DMS114 treated with DMSO at 0.1 percent for 48 hours (cell line): ENCODE results near the gene GPR78.
"Not testable (repeated sequence)": the region's sequence is repeated elsewhere in the genome, so short reads cannot be mapped to it uniquely, and the experiment has no call there.

Source experiments
- DNase-seq: peaks from one replicate; lab custom pipeline; 2025; ENCODE audit not compliant: unreplicated experiment; lab: John Stamatoyannopoulos, UW

The GPR78 gene

GRCh38 chr4:8614365-8615193 lies 34.4 kb downstream of the GPR78 start:
- no peak for DNase-seq

- no peak for DNase-seq
These were observed 35.2 kb downstream of the GPR78 start for GRCh38 chr4:8615366-8615765.

DNA sequence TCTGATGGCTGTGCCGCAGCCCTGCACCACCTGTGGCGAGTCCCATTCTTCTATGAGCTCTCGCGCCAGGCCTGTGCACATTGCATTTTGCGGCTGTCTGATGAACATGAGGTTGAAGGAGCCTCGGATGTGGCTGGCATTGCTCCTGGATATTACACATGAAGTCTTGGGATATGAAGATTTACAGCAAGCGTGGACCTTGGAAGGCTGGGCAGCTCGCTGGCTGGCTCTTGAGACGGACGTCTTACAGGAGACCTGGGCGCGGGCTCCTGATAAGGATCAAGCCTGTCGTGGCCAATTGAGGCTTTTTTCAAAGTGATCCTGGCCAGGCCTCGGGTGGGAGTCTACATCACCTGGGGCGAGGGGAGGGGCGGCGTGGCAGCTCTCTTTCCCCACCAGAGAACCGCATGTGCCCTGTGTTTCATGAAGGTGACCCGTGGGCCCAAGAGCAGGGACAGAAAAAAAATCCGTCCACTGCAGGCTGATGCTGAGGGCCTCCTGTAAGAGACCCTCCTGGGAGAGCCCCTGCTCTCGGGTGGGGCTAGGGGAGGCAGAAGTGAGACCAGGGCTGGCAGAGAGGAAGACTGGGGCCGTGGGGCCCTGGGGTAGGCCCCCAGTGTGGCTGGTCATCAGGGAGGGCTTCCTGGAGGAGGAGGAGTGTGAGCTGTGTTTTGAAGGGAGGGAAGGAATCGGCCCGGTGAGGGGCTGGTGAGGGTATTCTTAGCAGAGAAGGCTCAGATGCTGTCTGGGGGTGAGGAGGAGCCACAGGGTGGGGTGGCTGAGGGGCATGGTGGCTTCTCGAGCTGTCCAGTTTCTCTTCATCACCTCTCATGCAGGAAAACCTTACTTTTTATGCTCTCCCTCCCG lies 36.0 kb downstream of the GPR78 start:
- DNase-seq = no peak

DNA sequence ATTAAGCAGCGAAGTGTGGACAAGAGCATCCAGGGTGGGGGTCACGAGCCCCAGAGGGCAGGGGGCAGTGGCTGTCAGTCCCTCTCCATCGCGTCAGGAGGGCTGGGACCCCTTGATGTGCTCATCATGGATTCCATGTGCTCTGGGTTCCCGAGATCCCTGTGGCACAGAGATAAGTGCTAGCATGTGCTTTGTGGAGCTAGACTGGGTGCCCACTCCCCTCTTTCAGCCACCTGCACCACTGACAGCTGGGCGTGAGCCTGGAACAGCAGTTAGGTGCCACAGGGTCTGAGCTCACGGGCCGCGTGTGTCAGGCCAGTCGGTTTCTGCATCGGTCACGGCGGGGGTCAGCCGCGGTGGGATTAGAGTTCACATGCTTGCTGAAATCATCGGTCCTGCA lies 36.6 kb downstream of the GPR78 start:
- DNase-seq = no peak

DNA sequence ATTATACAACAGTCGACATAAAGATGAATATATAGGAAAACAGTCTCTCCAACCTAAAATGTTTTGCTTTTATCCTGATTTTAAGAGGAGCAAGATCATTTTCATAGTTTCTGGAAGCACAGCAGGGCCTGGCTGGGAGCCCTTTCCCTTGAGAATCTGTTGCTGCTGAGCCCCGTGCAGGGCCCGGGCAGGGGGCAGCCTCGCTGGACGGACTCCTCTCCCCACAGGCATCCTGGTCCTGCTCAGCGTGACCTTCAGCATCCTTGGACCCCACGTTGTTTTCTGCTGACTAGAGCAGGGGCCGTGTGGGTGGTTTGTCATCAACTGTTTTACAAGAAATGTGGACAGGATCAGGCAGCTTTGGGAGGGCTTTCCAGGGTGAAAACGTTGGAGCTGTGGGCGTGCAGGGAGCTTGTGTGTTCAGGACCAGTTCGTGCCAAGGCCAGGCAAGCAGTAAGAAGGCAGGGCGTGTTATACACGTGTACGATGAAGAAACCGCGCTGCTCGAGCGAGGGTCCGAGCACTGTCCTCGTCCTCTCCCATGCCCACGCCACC lies 37.4 kb downstream of the GPR78 start:
- no peak for DNase-seq

GRCh38 chr4:8618421-8618820 lies 38.2 kb downstream of the GPR78 start:
- no peak for DNase-seq

DNA sequence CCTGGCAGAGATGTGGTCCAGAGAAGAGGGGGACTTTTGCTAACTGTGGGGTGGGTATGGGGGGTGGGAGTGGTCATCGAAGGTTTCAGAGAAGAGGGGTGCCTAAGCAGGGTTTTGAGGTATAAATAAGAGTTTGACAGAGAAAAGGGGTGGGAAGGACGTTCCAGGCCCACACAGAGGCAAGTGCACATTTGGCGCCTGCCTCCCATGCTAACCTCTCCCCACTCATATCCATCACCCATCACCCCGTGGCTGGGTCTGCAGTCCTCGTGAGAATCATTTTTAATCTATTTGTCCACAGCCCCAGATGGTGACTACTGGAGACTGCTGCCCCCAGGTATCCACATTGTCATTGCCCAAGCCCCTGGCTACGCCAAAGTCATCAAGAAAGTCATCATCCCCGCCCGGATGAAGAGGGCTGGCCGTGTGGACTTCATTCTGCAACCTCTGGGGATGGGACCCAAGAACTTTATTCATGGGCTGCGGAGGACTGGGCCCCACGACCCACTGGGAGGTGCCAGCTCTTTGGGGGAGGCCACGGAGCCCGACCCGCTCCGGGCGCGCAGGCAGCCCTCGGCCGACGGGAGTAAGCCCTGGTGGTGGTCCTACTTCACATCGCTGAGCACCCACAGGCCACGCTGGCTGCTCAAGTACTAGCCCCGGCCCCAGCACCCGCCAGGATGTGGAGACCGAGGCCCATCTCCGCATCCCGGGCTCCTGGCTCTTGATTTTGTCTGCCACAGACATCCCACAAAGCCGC lies 38.9 kb downstream of the GPR78 start:
- no peak for DNase-seq

GRCh38 chr4:8621135-8621534 lies 40.9 kb downstream of the GPR78 start:
- DNase-seq = not testable (repeated sequence)

GRCh38 chr4:8624601-8625272 lies 44.5 kb downstream of the GPR78 start:
- not testable (repeated sequence) for DNase-seq

- not testable (repeated sequence) for DNase-seq
These were observed 50.2 kb downstream of the GPR78 start for GRCh38 chr4:8630240-8630905.

DNA sequence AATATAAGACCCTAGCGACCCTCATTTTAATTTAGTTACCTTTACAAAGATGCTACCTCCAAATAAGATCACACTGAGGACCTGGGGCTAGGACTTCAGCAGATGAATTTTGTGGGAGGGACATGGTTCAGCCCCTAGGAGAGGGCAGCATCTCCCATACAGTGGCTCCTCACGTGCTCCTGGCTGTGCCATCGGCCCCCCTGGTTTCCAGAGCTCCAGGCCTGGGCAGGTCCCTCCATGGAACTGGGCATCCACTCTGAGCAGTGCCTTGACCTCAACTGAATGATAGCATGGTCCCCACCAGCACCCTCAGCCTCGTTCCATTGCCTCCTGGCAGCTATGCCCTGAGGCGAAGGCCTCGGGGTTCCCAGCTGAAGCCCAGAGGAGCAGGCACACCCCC lies 51.7 kb downstream of the GPR78 start:
- not testable (repeated sequence) for DNase-seq

GRCh38 chr4:8634773-8635172 lies 54.6 kb downstream of the GPR78 start:
- DNase-seq = not testable (repeated sequence)

GRCh38 chr4:8635897-8636554 lies 55.8 kb downstream of the GPR78 start:
- DNase-seq = not testable (repeated sequence)
